C4-2B (cell line): ENCODE measurements around the gene CMIP.

Experiments
- H3K27ac ChIP-seq: fragments of 450-650 bp; 2 replicates; pipeline ENCODE4 v1.5.1; 2017
- ZFX ChIP-seq: fragments of 450-650 bp; IDR thresholded peaks from 2 replicates; pipeline ENCODE4 v1.6.1; 2017
- TF ChIP-seq, protein P1 (sequence below): fragments of 450-650 bp; conservative IDR thresholded peaks from 2 replicates; pipeline ENCODE4 v1.5.1; 2017; ENCODE audit warnings: mild to moderate bottlenecking

Gene CMIP

DNA sequence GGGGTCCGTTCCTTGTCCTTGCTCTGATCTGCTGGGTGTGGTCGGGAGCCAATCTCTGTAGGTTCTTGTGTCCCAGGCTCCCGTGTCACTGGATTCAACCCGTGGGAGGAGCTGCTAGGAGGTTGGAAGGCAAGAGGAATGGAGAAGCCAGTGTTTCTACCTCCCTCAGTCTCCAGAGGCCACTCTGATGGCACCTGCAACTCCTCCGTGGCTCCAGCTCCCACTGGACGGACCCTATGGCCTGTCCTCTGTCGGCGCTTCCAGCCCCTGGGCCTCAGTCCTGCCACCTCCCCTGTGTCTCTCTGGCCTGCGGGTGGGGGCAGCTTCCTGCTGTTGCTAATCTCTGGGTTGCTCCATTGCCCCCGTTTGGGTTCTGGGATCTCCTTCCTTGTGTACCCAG lies 71.1 kb downstream of the CMIP start:
- no peak overlapping the region for H3K27ac ChIP-seq
- TF ChIP-seq, protein P1, sequence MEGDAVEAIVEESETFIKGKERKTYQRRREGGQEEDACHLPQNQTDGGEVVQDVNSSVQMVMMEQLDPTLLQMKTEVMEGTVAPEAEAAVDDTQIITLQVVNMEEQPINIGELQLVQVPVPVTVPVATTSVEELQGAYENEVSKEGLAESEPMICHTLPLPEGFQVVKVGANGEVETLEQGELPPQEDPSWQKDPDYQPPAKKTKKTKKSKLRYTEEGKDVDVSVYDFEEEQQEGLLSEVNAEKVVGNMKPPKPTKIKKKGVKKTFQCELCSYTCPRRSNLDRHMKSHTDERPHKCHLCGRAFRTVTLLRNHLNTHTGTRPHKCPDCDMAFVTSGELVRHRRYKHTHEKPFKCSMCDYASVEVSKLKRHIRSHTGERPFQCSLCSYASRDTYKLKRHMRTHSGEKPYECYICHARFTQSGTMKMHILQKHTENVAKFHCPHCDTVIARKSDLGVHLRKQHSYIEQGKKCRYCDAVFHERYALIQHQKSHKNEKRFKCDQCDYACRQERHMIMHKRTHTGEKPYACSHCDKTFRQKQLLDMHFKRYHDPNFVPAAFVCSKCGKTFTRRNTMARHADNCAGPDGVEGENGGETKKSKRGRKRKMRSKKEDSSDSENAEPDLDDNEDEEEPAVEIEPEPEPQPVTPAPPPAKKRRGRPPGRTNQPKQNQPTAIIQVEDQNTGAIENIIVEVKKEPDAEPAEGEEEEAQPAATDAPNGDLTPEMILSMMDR: no peak
- TF ChIP-seq ZFX: no peak

DNA sequence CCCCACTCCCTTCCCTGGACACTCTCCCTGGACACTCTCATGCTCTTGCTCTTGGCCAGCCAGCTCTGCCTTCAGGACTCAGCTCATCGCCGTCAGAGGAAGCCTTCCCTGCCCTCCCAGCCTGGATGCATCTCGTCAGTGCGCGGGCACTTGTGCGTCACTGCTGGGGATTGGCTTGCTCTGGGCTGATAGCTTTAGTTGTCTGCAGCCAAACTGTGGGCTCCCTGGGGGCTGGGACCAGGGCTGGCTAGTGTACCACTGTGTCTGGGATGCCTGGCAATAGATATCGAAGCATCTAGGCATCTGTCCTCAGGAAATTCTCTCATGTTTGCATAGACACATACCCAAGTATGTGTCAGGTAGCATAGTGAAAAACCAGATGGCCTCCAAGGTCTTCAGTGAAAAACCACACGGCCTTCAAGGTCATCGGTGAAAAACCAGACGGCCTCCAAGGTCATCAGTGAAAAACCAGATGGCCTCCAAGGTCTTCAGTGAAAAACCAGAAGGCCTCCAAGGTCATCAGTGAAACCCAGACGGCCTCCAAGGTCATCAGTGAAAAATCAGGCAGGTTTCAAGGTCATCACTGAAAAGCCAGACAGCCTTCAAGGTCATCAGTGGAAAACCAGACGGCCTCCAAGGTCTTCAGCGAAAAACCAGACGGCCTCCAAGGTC lies 72.0 kb downstream of the CMIP start:
- H3K27ac ChIP-seq: no peak overlapping the region

DNA sequence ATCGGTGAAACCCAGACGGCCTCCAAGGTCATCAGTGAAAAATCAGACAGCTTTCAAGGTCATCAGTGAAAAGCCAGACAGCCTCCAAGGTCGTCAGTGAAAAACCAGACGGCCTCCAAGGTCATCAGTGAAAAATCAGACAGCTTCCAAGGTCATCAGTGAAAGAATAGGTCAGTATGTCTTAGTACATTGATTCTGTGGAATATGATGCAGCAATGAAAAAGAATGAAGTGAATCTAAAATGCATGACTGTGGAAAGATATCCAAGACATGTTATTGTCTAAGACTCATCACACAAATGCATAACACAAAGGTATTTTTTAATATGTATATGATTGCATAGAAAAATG lies 72.5 kb downstream of the CMIP start:
- H3K27ac ChIP-seq: no peak overlapping the region
- TF ChIP-seq ZFX: no peak
- TF ChIP-seq, protein P1: no peak

More for the DNA sequence above, 72.0 kb downstream of the CMIP start:
- TF ChIP-seq, protein P1: no peak
- no peak for TF ChIP-seq ZFX

DNA sequence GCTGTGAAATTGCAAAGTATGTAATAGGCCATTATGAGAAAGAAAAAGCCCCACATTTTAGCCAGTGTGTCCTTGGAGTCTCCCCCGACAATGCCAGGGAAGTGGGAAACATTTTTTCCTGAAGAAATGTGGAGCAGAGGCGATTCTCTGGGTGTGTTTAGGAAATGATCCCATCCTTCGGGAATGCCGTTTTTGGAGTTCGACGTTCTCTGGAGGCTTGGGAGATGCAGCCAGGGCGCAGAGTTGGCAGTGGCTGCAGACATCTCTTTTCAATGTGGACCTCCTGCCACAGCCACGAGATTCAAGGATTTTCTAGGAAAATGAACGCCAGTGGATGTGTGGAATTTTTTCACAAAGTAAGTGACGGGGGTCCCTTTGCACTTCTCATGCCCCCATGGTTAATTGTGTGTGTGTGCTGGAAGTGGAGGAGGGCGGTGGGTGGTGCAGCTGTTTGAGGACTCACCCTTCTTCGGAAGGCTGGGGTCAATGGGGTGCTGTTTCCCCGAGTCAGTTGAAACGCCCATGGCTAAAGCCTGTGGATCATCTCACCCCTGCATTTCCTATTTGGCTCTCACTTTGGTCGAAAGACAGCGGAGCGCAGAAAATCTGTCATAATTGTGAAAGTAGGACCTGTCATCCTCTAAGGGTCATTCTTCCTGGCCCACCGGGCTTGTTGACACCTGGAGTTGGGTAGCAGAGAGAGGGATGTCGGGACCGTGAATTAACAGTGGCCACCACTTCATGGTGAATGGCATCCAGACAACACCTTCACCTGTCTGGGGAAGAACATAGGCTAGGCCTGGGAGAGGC lies 73.2 kb downstream of the CMIP start:
- no peak overlapping the region for H3K27ac ChIP-seq
- TF ChIP-seq ZFX: no peak
- TF ChIP-seq, protein P1: no peak

DNA sequence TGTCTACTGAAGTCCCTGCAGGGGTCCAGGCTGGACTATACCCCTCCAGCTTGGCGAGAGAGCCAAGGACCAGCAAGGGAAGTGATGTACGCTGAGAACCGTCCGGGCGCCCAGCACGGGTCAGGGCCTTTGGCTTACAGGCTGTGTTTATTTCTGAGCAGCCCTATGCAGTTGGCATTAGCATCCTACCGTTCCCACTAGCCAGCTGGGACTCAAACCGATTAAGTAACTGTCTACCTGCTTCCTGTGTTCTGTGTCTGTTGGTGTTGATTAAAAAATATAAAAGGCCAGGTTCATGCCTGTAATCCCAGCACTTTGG lies 73.8 kb downstream of the CMIP start:
- H3K27ac ChIP-seq: no peak overlapping the region
- TF ChIP-seq, protein P1: no peak
- no peak for TF ChIP-seq ZFX

DNA sequence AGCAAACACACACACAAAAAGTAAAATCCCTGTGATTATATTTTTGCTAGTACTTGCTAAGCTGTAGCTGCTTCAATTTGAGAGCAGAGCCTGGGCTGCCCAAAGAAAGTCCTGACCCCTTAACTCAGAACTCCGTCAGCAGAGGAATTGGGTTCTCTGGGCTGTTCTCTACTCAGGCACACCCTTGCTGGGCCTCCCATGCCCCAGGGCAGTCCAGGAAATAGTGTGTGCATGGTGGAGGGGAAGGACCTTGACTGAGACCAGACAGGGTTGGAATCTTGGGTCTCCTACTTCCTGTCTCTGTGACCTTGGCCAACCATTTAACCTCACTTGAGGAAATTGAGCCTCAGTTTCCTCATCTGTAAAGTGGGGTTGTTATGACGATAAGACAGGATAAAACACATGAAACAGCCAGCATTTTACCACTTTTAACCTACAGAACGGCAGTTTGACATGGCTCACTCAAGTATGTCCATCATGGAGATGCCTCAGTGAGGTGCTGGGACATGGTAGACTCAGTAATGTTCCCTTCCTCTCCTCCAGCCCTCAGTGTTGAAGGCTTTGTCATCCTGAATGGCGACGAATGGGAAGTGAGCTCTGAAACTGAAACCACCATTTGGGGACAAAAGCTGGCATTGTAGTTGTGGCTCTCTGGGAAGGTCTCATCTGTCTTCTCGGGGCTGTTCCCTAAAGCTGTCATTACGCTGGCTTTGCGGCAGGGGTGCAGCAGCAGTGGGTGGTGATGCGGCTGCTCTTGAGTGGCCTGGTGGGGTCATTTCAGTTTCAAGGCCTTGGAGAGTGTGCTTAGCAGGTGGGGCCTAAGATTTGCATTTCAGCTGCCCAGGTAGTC lies 74.9 kb downstream of the CMIP start:
- TF ChIP-seq, protein P1: no peak
- no peak overlapping the region for H3K27ac ChIP-seq

DNA sequence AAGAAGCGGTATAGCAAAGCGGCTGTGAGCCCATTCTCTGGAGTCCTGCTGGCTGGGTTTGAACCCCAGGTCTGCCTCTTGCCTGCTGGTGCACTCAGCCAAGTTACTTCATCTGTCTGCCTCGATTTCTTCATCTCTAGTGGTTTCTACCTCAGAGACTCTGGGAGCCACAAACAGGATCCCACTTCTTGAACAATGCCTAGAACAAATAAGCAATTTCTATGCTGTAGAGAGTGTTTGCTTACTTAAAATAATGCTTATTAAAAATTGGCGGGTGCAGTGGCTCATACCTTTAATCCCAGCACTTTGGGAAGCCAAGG lies 75.5 kb downstream of the CMIP start:
- no peak for TF ChIP-seq ZFX
- TF ChIP-seq, protein P1: no peak
- no peak overlapping the region for H3K27ac ChIP-seq
